K562 (cell line): ENCODE results near the gene HES6. TPM values are rescaled to one million over a fixed set of nuclear protein-coding genes. Genes with fewer than 3 reads are reported as not detected.

Source experiments
- FOXP4 ChIP-seq: sonication (generic); formaldehyde crosslinking; IDR thresholded peaks from 2 replicates; pipeline ENCODE4 v1.8.0; 2022; ENCODE audit warnings: mild to moderate bottlenecking, missing genetic modification reagents, borderline replicate concordance
- ILF3 ChIP-seq: fragments of 450-650 bp; IDR thresholded peaks from 2 replicates; pipeline ENCODE4 v1.6.1; 2018; ENCODE audit warnings: antibody characterized with exemption, mild to moderate bottlenecking, moderate library complexity, borderline replicate concordance
- MCM3 ChIP-seq: fragments of 450-650 bp; IDR thresholded peaks from 2 replicates; pipeline ENCODE4 v1.6.1; 2016
- POLR3G ChIP-seq: IDR thresholded peaks from 2 replicates; pipeline ENCODE4 v1.6.1; 2011; ENCODE audit not compliant: insufficient read length, insufficient replicate concordance; ENCODE audit errors: extremely low read depth
- ZBTB49 ChIP-seq: sonication (generic); formaldehyde crosslinking; IDR thresholded peaks from 2 replicates; pipeline ENCODE4 v1.8.0; 2022; ENCODE audit warnings: missing genetic modification reagents, mild to moderate bottlenecking, borderline replicate concordance
- ZKSCAN1 ChIP-seq: fragments of 150-350 bp; IDR thresholded peaks from 2 replicates; pipeline ENCODE4 v1.6.1; 2016; ENCODE audit warnings: low read depth, low read length
- ZNF217 ChIP-seq: sonication (generic); formaldehyde crosslinking; IDR thresholded peaks from 2 replicates; pipeline ENCODE4 v1.8.0; 2022; ENCODE audit warnings: mild to moderate bottlenecking, missing genetic modification reagents
- polyA plus RNA-seq, 8 experiments: library from polyadenylated mRNA; depleted of rRNA in 4 of 8; stranded (reverse) in 5 of 8; unstranded in 3 of 8; fragments of >200 nt; fragmentation: Nextera tagmentation in 2 of 8; fragmentation: Illumina TruSeq in 1 of 8; extraction: Ambion mirVana in 2 of 8; extraction: Trizol in 1 of 8; gene quantifications; 2 replicates each; pipeline versions ENCODE4 v1.2.1 to v1.2.3, GENCODE V29; 2011 to 2014; ENCODE audit warnings: inconsistent platforms in 1 of 8, missing spikeins in 1 of 8
- total RNA-seq, 7 experiments: library from RNA; depleted of rRNA in 6 of 7; stranded (reverse); fragments of >200 nt in 6 of 7; fragmentation: Illumina TruSeq in 2 of 7; extraction: Trizol in 2 of 7; gene quantifications; 2 replicates each; pipeline versions ENCODE4 v1.2.1 to v1.2.3, GENCODE V29; 2011 to 2021; ENCODE audit warnings: low replicate concordance in 1 of 7

HES6 gene
- total and polyA plus RNA-seq, 9 of the 15 experiments (the other 6 are each of a cell fraction or from before 2014, with no cell fraction given): 6.2 to 133 (median 29.2) TPM

- TF ChIP-seq FOXP4 (CRISPR knock-in tag) (no peak), POLR3G (no peak), ZKSCAN1 (no peak), ZBTB49 (no peak), ILF3 (no peak), MCM3 (no peak), ZNF217 (CRISPR knock-in tag) (no peak)
These were observed 14.7 kb downstream of the HES6 start (continued) for GRCh38 chr2:238225121-238225520.
